ENCODE results near the gene DRAM1.
"Not testable (repeated sequence)": the region's sequence is repeated elsewhere in the genome, so short reads cannot be mapped to it uniquely, and the experiment has no call there.

The DRAM1 gene

GRCh38 chr12:101876861-101877805 is at the start of gene DRAM1:
Gene DRAM1, plus strand, starts transcription at chr12:101877580. Its CDS starts 210 bp downstream, at chr12:101877790.
- DNase-seq (ENCODE audit: low read depth) = peak; percentile 95

- no peak for DNase-seq (ENCODE audit: low read depth)
These were observed 48.8 kb upstream of the DRAM1 start for GRCh38 chr12:101828463-101829196.

GRCh38 chr12:101829639-101830366 is 47.6 kb upstream of the DRAM1 start:
- no peak for DNase-seq (ENCODE audit: low read depth)

GRCh38 chr12:101830367-101831325 is 46.7 kb upstream of the DRAM1 start, which contains the start of gene GNPTAB:
Gene GNPTAB, minus strand, starts transcription at chr12:101830959. Its CDS starts 284 bp downstream, at chr12:101830675.
- peak; percentile 90 for DNase-seq (ENCODE audit: low read depth)

- DNase-seq (ENCODE audit: low read depth) = no peak
These were observed 45.4 kb upstream of the DRAM1 start for GRCh38 chr12:101832030-101832429.

GRCh38 chr12:101838628-101839323 is 38.6 kb upstream of the DRAM1 start:
- no peak for DNase-seq (ENCODE audit: low read depth)

- DNase-seq (ENCODE audit: low read depth) = peak; percentile 66
These were observed 37.8 kb upstream of the DRAM1 start for GRCh38 chr12:101839324-101840283.

- no peak for DNase-seq (ENCODE audit: low read depth)
These were observed 36.3 kb upstream of the DRAM1 start for GRCh38 chr12:101841069-101841468.

GRCh38 chr12:101845137-101845711 is 32.2 kb upstream of the DRAM1 start:
- no peak for DNase-seq (ENCODE audit: low read depth)

GRCh38 chr12:101847325-101847724 is 30.1 kb upstream of the DRAM1 start:
- no peak for DNase-seq (ENCODE audit: low read depth)

- DNase-seq (ENCODE audit: low read depth) = no peak
These were observed 27.2 kb upstream of the DRAM1 start for GRCh38 chr12:101850199-101850598.

- DNase-seq (ENCODE audit: low read depth) = no peak
These were observed 24.4 kb upstream of the DRAM1 start for GRCh38 chr12:101852998-101853397.

GRCh38 chr12:101854747-101855146 is 22.6 kb upstream of the DRAM1 start:
- DNase-seq (ENCODE audit: low read depth) = no peak

- peak; percentile 59 for DNase-seq (ENCODE audit: low read depth)
These were observed 22.0 kb upstream of the DRAM1 start for GRCh38 chr12:101855364-101855884.

- DNase-seq (ENCODE audit: low read depth) = no peak
These were observed 21.4 kb upstream of the DRAM1 start for GRCh38 chr12:101855976-101856375.

GRCh38 chr12:101856614-101857013 is 20.8 kb upstream of the DRAM1 start:
- not testable (repeated sequence) for DNase-seq (ENCODE audit: low read depth)

- DNase-seq (ENCODE audit: low read depth) = peak; percentile 91
These were observed 20.3 kb upstream of the DRAM1 start for GRCh38 chr12:101857043-101857558.

- no peak for DNase-seq (ENCODE audit: low read depth)
These were observed 19.0 kb upstream of the DRAM1 start for GRCh38 chr12:101858361-101858760.
